Fibroblast of gingiva (primary cell): ENCODE results near the gene FOXG1.

Experiments used
- DNase-seq: peaks from one replicate; pipeline ENCODE4 v3.0.0-alpha.2; 2011; ENCODE audit warnings: low read depth

The FOXG1 gene

GRCh38 chr14:28776482-28777266 is 10.1 kb downstream of the FOXG1 start:
- DNase-seq, result no peak

DNA sequence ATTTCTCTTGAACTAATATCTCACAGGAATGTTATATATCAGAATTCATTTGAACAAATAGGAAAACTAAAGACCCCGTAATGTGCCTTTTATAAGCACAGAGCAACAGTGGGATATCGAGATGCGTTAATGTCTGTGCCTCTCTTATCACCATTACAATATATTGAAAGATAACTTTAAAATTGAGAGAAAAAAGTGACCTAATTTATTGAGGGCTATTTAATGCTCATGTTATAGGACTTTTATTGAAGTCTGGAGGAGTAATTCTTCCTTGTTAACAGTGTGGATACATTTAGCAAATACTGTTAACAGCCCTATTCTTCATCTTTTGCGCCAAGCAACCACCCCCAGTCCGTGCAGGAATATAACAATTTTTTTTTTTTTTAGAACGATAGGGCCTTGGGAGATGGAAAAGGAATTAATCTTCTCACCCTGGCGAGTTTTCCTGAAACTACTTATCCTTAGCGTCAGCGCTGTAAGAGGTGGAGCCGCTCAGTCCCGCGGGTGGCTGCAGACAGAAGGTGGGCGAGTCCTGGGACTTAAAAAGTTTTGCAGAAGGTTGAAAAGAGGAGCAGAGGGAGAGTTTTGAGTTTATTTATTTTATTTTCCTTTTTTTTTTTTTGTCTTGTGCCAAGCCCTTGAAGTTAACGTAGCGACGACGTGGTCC is 11.0 kb downstream of the FOXG1 start:
- DNase-seq, result no peak

DNA sequence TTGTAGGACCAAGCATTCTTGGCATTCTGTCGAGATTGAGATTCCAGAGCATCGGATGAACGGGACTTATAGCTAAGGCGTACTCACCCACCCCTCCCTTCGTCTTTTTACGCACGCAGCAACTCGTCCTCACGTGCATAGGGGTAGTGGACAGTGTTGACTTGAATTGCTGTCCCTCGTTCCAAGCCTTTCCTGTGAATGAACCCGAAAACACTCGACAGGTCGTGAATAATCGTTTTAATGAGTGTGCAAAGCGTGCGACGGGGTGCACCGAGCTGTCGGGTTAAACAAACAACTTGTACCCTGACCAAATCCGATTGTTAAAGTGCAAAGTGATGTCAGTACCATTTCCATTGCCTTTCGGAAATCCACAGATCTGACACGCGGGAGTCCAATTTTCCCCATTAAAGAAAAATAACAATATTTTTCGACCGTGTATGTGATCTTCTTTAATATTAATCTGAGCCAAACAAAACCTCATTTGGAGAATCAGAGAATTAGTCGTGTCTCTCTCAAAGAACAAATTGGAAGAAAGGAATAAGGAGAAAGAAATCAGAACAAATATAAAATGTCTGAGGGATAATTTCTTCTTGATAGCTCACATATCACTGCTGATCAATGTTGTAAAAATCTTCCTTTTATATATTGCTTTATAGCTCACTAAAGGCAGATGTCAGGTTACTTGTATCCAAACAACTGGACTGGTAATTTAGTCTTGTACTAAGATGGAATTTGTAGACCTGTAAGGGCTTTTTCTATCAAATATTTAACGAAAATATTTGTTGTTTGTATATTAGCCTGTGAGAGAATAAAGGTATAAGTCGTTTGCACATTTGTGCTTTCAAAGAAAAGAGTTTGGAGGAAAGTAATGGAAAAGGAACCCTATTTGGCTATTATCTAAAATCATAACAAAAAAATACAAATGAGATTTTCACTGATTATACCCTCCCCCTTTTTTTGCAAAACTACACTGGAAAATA is 11.8 kb downstream of the FOXG1 start:
- DNase-seq, result no peak

- no peak for DNase-seq
These were observed 12.9 kb downstream of the FOXG1 start for GRCh38 chr14:28779456-28779855.

- DNase-seq, result no peak
These were observed 14.5 kb downstream of the FOXG1 start for GRCh38 chr14:28780843-28781820.

DNA sequence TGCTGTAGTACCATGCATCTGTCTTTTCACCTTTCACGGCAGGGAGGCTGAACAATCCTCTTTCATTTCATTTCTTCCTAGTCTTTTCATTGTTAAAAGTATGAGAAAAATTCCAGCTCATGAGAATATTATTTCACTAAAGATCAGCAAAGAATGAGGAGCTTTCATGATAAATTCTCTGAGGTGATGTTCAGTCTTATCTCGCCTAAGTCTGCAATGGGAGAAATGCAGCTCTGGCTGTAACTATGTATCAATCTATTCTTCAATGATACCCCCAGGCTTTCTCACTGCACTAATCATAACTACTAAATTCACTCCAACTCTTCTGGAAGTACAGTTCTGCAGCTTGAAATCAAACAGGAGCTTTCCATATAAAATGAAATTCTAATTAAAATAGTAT is 15.7 kb downstream of the FOXG1 start:
- DNase-seq, result no peak

DNA sequence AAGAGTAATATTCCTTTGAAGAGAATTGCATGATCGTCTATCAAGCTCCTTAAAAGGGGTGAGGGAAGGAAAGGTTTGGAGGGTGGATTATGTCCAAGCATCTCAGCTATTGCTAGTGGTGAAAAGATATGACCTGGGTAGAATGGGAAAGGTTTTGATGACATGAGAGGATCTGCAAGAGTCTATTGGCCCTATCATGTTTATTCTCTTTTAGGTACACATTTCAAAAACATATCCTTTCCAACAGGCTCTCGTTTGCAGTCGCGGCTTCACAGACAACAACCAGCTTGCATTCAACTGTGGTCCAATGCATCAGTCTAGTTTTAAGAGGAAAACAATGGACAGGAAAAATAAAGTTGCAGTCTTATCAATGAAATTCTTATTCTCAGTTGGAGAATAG is 17.1 kb downstream of the FOXG1 start:
- DNase-seq, result no peak

DNA sequence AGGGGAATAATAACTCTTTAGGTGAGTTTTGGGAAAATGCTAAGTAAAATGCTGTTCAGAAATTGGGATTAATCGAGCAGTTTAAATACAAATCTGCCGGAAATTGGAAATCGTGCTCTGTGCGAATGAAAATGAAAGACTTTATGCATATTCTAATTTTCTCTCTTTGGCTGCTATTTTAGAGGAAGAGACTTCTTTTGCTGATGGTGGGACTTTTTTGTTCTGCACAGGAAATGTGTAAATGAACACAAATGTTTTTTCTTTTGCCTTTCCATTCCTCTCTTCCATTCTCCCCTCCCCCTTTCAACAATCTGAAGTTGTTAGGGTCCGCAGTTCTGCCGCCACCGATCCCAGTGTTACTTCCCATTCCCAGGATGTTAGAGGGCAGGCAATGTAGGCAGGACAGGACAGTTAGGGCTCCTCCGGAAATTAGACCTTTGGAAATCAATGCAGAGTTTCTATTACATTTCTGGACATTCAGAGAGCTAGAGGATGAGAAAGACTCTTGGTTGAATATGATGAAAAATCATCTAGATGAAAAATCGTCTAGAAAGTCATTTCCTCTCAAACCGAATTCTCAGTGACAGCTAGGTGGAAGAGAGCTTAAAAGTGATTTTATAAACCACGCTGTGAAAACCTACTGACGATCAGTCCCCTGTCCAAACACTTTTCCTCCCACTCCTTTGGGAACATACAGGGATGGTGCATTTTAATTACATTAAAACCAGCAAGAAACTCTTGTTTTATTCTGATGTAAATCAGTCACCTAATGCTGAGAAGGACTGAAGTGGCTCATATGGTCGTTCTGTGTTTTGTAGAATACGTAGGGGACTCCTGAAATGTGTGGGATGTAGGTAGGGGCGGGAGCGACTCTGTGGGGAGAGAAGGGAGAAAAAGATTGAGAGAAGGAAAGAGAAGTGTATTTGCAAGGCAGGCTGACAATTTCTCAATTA is 17.8 kb downstream of the FOXG1 start:
- DNase-seq, result no peak

DNA sequence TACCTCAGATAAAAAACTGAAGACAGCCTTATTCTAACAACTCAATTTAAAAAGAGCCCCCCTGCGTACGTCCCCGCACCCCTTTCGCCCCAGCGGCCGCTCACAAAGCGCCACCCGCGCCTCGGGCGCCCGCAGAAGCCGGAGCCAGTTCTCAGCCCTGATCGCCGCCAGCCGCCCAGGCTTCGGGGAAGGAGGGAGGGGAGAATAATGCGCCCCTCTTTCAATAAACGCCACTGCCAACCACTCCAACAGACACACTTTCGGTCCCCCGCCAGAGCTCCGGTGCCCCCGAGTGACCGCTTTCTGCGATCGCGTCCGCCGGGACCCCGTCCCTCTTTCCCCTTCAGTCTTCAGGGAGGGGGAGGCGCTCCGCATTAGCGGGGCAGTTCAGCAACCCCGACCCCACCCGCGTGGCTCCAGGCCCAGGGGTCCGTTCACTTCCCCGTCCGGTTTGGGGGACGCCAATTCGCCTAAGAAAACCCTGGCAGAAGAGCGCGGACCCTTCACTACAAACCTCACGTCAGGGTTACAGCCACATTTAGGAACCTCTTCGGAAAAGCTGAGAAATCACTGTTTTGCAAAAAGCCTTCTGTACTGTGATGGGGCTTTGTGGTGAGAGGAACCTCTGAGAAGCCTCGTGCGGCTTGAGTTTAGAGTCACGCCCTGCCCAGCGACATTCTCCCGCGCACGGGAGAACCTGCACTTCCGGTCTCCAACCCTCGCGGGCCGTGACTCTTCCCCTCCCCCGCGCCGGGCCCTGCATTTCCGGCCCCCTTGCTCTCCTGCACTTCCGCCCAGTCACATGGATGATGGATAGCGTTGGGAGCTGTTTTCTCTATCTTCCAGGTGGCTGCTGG is 18.7 kb downstream of the FOXG1 start:
- no peak for DNase-seq

DNA sequence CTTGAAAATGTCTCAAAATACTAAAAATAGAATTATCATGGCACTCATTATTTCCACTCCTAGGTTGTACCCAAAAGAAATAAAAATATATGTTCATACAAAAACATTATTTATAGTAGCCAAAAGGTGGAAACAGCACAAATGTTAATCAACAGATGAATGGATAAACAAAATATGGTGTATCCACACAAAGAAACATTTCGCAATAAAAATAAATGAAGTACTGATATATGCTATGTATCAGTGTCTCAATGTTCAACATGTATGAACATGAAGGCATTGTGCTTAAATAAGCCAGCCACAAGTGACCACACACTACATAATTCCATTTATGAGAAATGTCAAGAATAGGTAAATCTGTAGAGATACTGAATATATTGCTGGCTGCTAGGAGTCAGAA is 40.9 kb downstream of the FOXG1 start:
- DNase-seq, result no peak

DNA sequence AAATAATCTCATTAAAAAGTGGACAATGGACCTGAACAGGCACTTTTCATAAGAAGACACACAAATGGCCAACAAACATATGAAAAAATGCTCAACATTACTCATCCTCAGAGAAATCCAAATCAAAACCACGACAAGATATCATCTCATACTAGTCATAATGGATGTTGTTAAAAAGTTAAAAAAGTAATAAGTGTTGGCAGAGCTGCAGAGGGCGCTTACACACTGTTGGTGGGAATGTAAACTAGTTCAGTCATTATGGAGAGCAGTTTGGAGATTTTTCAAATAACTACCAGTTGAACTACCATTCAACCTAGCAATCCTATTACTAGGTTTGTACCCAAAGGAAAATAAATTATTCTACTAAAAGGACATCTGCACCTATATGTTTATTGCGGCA is 47.2 kb downstream of the FOXG1 start:
- DNase-seq, result no peak
